GM18858 (cell line): ENCODE measurements around the gene TTC39A.

Experiments
- ATAC-seq: cut with Tn5 transposase; IDR thresholded peaks from one replicate; pipeline ENCODE4 v1.9.1; 2021; ENCODE audit not compliant: unreplicated experiment

Gene TTC39A

GRCh38 chr1:51299185-51299885 lies 31.0 kb downstream of the TTC39A start:
- no peak for ATAC-seq

- ATAC-seq: no peak
Measured at GRCh38 chr1:51298322-51298705, 32.0 kb downstream of the TTC39A start.

GRCh38 chr1:51297401-51298321 lies 32.7 kb downstream of the TTC39A start:
- no peak for ATAC-seq

- ATAC-seq: peak; percentile 42
Measured at GRCh38 chr1:51296383-51297357, 33.7 kb downstream of the TTC39A start.

GRCh38 chr1:51295926-51296325 lies 34.4 kb downstream of the TTC39A start:
- no peak for ATAC-seq

- no peak for ATAC-seq
Measured at GRCh38 chr1:51294566-51295184, 35.7 kb downstream of the TTC39A start.

GRCh38 chr1:51293898-51294515 lies 36.4 kb downstream of the TTC39A start:
- ATAC-seq: no peak

- ATAC-seq: no peak
Measured at GRCh38 chr1:51290489-51290847, 39.9 kb downstream of the TTC39A start.

- no peak for ATAC-seq
Measured at GRCh38 chr1:51289676-51290488, 40.5 kb downstream of the TTC39A start.

GRCh38 chr1:51288578-51288977 lies 41.8 kb downstream of the TTC39A start:
- no peak for ATAC-seq

- ATAC-seq: no peak
Measured at GRCh38 chr1:51287966-51288365, 42.4 kb downstream of the TTC39A start.

GRCh38 chr1:51285055-51285454 lies 45.3 kb downstream of the TTC39A start:
- peak; percentile 91 for ATAC-seq

- ATAC-seq: peak; percentile 12
Measured at GRCh38 chr1:51284487-51284954, 45.8 kb downstream of the TTC39A start.

- no peak for ATAC-seq
Measured at GRCh38 chr1:51283979-51284378, 46.4 kb downstream of the TTC39A start.

GRCh38 chr1:51282605-51283004 lies 47.8 kb downstream of the TTC39A start:
- no peak for ATAC-seq

GRCh38 chr1:51281807-51282206 lies 48.6 kb downstream of the TTC39A start:
- no peak for ATAC-seq

- no peak for ATAC-seq
Measured at GRCh38 chr1:51280321-51280978, 49.9 kb downstream of the TTC39A start.

GRCh38 chr1:51276286-51276685 lies 54.1 kb downstream of the TTC39A start:
- no peak for ATAC-seq

GRCh38 chr1:51274676-51275075 lies 55.7 kb downstream of the TTC39A start:
- ATAC-seq: no peak
